GM19238 (cell line): Measurements from ENCODE around the gene DRGX.

Experiments
- DNase-seq: peaks from one replicate; pipeline ENCODE4 v3.0.0; 2011; ENCODE audit warnings: low spot score; ENCODE audit not compliant: insufficient read length

The DRGX gene

GRCh38 chr10:49322371-49323170, 73.3 kb downstream of the DRGX start:
- DNase-seq: no peak

- DNase-seq: no peak
Observed at GRCh38 chr10:49321021-49321420, 74.9 kb downstream of the DRGX start.

GRCh38 chr10:49320191-49320590, 75.7 kb downstream of the DRGX start:
- no peak for DNase-seq

GRCh38 chr10:49319206-49319605, 76.7 kb downstream of the DRGX start:
- no peak for DNase-seq

GRCh38 chr10:49318755-49319154, 77.1 kb downstream of the DRGX start:
- no peak for DNase-seq

- no peak for DNase-seq
Observed at GRCh38 chr10:49318028-49318427, 77.9 kb downstream of the DRGX start.

- no peak for DNase-seq
Observed at GRCh38 chr10:49314806-49315205, 81.1 kb downstream of the DRGX start.
